Stimulated activated CD8-positive, alpha-beta memory T cell treated with anti-CD3 and anti-CD28 coated beads, Interleukin-7, amount 100 ng/mL, for 24 hours (primary cell): ENCODE data around the gene TAGLN2.
"Not testable (repeated sequence)": the region's sequence is repeated elsewhere in the genome, so short reads cannot be mapped to it uniquely, and the experiment has no call there.

Experiments
- DNase-seq: peaks from one replicate; pipeline ENCODE4 v3.0.0-alpha.2; 2020; ENCODE audit warnings: low read depth

TAGLN2 gene

DNA sequence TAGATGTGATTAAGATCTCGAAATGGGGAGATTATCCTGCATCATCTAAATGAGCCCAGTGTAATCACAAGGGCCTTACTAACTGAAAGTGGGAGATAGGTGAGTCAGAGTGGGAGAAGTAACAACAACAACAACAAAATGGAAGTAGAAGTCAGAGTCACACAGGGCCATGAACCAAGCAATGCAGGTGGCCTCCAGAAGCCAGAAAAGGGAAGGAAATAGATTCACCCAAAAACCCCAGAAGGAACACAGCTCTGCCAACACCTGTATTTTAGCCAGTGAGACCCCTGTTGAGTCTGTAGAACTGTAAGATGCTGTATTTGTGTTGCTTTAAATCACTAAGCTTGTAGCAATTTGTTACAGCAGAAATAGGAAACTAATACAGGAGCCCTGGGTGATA is 4.1 kb downstream of the TAGLN2 start:
- no peak for DNase-seq

DNA sequence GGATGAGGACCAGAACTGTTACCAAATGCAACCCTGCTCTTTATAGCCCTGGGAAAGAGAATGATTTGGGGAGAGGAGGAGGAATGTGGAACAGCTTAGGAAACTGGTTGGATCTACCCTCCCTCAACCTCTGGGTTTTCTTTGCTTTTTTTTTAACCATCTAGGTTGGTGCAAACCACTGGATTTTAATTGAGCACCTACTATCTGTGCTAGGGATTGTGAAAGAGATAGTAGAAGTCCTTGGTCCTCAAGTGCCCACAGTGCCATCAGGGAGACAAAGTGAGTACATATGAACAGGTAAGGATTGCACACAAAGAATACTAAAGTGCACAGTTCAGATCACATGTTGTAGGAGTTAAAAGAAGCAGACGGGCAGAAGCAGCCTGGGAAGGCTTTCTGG is 4.7 kb downstream of the TAGLN2 start:
- DNase-seq = no peak

DNA sequence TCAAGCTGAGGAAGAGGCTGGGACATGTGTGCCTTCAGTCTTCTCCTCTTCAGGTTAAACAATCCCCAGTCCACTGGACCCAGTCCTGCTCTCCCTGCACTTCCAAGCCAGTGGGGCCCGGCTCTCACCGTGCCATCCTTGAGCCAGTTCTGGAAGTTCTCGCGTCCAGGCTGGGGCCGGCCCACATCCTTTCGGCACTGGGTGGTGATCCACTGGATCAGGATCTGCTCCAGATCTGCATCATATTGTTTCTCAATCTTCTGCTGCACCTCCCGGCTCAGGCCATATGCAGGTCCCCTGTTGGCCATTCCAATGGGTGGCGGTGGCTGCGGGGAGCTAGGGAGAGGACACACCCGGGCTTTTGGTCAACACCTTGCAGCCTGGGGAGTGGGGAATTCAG is 5.1 kb downstream of the TAGLN2 start:
- DNase-seq = no peak

DNA sequence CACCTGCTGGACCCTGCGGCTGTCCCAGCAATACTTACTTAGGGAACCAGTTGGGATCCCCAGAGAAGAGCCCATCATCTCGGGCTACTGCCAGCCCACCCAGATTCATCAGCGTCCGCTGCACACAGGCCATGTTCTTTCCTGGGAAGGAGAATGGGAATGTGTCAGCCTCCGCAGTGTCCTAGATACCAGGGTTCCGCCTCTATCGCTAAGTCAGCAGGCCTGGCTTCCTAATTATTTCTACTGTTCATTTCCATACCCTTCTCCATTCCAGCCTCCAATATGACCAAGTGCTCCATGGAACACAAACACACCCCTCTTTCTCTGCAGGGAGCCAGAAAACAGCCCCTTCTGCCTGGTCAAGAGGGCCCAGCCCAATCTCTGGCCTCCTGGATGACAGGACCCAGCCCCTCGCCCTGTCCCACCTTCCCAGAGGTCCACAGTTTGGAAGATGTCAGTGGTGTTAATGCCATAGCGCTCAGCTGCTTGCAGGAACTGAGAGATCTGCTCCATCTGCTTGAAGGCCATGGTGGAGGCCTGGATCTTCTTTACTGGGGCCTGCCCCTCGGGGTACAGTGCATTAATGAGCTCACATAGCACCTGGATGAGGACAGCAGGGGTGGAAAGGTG is 6.0 kb downstream of the TAGLN2 start:
- no peak for DNase-seq

DNA sequence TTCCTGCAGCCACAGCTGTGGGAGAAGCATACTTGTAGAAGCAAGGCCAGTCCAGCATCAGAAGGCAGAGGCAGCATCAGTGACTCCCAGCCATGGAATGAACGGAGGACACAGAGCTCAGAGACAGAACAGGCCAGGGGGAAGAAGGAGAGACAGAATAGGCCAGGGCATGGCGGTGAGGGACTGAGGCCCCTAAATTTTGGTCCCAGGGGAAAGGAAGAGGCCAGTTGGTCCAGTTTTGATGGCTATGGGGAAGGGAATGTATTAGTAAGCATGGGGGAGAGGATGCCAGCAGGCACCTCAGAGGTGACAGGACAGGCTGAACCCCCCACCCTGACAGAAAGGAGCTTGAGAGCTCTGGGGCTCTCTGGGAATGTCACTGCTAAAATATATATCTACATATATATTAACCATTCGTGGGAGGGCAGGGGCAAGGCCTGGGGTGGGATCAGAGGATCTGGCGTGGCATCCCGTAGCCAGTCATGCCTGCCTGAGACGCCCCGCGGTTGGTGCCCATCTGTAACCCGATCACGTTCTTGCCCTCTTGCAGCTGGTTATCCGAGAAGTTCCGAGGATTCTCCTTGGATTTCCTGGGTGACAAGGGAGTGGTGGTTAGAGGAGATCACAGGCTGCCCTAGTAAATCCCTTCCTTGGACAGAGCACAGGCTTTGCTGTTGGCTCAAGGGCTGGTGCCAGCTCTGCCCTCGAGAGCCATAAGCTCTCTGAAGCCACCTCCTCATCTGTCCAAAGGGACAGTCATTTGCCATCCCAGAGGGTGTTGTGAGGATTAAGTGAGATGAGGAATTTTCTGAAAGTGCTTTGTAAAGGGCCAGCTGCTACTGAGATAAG is 6.7 kb downstream of the TAGLN2 start:
- DNase-seq = no peak

DNA sequence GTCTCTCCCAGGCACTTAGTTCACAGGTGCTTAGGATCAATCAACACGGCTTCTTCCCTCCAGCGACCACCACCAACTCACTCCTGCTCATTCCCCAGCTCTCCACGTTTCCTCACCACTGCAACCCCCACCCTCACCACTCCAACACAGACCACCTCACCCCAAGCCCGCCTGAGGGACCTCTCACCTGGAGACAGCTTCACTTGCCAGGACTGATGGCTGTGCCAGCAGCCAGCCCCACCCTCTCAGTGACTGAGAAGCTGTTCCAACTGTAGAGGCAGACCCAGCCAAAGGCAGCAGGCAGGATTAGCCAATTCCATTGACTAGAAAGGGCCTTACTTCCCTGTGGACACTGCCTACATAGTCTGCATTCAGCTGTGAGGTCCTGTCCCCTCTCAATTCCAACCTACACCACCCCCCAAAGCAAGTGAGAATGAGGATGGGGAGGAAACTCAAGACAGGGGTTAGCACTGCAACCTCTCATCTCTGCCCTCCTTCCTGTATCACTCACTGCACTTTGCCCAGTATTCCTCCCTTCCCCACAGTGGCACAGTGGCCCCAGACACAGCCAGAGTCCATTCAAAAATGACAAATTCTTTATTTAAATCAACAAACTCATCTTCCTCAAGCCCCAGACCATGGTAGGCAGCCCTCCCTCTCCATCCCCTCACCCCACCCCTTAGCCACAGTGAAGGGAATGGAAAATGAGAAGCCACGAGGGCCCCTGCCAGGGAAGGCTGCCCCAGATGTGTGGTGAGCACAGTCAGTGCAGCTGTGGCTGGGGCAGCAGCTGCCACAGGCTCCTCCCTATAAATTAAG is 7.6 kb downstream of the TAGLN2 start:
- no peak for DNase-seq

DNA sequence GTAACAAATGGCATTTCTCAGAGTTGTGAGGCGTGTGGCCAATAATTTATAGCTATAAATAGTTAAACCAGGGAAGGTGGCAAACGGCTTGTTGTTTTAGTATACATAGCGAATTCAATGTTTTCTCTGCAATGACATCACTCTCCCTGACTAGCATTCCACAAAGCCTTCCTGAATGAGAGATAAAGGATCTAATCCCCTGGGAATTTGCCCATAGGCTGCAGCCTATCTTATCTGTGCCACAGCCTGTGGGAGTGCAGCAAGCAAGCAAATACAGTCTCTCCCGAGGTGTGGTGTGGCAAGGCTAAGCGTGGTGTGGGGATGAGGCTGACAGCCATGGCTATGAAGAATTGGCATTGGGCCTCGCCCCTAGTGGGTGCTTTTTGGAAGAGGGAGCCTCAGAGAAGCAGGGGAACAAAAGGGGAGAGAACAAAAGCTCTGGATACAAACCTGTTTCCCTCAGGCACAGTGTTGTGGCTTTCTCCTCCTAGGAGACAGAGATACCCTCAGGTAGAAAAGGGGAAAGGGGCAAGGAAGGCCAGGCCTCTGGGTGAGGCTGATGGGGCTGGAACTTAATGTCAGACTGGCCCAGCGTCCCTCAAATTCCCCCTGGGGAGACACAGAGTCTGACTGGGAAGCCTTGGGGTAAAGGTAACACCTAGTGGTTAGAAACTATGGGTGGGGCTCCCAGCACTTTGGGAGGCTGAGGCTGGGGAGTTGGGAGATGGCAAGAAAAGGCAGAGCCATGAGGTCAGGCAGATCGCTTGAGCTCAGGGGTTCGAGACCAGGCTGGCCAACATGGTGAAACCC is 8.9 kb downstream of the TAGLN2 start:
- DNase-seq = no peak

DNA sequence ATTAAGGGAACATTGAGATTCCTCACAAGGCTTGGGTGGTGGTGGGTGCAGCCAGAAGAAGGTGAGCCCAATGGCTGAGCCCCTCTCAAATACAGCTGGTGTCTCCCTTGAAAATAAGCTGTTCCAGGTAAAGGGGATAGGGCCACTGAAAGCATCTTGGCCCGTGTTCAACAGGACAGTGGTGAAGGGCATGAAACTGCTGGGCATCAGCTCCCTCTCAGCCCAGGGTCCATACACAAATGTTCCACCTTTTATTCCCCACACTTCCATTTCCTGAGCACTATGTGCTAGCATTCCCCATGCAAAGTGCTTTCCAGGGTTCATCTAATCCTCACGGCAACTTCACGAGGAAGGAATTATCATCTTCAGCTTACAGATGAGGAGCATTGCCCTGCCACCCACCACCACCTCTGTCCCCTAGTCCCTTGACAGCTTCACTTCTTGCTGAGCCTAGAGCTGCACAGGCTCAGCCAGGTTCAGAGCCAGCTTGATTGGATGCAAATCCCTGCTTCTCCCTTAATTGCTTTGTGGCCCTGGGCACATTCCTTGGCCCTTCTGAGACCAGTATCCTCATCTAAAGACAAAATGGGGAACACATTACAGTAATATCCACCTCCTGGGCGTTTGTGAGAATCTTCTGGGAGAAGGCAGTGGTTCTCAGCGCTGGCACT is 9.6 kb downstream of the TAGLN2 start:
- no peak for DNase-seq

DNA sequence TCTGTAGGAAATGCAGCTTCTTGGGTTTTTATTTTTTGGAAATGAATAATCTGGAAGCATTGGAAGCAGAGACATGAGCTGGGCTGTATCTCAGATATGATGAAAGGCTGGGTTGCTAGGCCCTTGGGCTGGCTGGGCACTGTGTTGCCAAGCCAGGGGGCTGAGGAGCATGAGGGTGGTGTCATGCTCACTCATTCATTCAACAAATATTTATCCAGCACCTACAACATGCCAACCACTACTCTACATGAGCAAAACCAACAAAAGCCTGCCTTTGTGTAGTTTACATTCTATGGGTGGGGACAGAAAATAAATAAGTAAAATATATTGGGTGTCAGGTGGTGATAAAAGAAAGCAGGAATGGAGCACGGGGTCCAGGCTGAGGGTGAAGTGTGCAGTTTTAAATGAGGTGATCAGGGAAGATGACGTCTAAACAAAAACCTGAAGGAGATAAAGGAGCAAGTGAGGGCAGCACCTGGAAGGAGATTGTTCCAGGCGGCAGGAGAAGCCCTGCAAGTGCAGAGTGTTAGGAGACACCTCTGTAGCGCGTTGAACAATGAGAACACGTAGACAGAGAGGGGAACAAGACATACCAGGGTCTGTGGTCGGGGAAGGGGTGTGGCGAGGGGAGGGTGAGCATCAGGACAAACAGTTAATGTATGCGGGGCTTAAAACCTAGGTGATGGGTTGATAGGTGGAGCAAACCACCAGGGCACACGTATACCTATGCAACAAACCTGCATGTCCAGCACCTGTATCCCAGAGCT is 10.9 kb downstream of the TAGLN2 start:
- DNase-seq = no peak

DNA sequence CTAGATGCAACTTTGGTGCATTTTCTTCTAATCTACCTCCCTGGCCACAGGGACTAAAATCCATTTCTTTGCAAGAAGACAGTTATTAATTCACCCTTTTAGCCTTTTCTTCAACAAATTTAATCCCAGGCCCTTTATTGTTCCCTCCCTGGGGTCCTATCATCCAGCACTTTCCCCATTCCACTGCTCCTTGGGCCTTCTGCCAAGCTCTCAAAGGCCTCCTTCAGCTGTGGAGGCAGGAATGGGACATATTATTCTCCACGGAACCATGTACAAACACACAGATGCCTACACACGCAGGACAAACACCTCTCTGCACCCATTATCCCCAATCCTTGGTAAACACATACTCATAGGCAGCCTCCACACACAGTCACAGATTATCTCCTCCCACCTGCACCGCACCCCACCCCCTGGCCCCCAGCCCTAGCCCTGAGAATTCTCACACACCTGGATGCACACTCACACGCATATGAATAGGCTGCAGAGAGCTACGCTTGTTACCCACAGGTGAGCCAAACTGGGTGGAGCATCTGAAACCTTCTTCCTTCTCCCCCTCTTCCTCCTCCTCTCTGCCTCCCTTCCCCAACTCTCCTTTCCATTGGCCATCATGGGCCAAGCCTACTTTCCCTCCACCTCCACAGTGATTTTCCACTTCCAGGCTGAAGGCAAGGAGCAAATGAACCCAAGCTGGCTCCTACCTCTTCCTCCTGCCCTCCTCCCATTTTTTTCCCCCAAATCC is 11.7 kb downstream of the TAGLN2 start:
- DNase-seq = no peak

DNA sequence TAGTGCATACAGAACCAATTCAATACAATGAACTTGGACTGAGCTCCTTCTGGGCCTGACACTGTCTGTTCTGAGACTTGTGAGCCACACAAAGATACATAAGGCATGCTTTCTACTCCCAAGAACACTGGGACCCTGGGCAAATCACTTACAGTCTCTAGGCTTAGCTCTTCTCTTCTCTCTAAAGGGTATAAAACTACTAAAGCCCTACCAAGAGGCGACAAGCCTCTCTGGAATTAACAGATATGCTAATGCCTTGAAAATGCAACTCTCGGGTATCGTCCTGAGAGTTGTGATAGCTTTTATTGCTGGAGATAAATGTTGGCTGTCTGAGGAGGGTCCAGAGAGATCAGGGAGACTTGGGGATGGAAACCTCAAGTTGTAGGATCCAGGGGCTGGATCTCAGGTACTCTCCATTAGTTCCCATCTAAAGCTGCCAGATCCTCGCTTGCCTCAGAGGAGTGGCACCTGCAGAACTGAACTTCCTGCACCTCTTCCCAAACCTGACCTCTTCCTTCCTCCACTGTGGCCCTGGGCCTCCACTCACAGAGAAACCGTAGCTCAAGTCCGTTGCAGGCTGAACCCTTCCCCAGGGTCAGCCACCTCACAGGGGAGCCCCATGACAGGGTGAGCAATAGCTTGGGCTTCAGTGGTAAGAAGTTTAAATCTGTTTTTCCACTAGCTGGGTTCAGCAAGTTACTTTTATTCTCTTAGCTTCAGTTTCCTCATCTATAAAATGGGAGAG is 13.8 kb downstream of the TAGLN2 start:
- DNase-seq = no peak

DNA sequence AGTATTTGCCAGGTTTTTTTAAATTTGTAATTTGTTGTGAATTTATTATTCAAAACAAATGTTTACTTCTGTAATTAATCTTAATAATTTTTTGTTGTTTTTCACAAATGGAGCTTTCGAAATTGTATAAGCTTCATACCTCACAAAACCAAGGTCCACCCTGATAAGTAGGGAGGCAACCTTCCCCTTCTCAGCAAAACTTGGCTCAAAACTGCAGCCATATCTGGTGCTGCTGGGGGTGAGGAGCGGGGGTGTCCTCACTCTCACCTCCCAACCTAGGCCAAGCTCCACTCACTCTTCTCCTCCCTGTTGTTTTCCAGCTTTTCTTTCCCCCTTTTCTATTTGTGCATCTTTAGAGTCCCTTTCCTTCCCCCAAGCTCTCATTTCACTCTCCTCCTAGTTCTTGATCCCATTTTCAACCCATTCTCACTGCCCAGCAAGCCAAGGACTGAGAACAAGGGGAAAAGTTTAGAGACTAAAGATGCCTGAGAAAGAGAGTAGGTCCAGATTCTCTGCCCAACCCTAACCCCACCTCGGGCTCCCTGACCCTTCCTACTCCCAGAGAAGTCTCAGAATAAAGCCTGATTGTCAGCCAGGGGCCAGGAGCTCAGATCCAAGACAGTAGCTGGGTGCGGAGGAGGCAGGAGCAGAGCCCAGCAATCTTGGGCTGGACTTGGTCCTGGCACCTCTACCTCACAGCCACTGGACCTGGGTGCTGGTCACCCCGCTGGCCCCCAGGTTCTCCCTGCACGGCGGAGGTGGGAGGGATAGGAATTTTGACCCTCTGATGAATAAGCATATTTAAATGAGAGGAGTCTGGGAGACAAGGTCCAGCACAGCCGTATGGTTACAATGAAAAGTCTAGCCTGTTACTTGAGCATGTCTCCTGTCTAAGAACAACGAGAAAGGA is 17.0 kb downstream of the TAGLN2 start:
- DNase-seq = no peak

DNA sequence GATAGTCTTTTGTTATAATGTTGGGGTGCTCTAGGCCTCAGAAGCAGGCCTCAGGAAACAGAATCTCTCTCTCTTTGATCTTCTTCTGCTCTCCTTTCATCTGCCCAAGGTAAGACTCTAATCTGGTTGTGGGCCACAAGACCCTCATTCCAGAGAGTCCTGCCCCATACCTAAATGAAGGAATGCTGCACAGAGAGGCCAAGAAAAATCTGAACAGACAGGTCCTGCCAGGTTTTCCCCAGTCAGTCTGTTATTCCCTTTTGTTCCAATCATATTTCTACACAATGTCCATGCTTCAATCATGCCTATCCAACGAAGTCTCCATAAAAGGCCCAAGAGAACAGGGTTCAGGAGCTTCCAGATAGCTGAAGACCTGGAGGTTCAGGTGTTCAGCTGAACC is 18.3 kb downstream of the TAGLN2 start:
- DNase-seq = no peak

DNA sequence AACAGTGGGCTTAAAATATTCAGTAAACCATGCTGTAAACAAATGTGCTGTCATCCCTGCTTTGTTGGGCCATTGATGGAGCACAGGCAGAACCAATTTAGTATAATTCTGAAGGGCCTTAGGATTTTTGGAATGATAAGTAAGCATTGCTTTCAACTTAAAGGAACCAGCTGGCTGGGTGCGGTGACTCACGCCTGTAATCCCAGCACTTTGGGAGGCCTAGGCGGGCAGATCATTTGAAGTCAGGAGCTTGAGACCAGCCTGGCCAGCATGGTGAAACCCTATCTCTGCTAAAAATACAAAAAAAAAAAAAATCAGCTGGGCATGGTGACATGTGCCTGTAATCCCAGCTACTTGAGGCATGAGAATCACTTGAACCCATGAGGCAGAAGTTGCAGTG is 21.3 kb downstream of the TAGLN2 start:
- not testable (repeated sequence) for DNase-seq

DNA sequence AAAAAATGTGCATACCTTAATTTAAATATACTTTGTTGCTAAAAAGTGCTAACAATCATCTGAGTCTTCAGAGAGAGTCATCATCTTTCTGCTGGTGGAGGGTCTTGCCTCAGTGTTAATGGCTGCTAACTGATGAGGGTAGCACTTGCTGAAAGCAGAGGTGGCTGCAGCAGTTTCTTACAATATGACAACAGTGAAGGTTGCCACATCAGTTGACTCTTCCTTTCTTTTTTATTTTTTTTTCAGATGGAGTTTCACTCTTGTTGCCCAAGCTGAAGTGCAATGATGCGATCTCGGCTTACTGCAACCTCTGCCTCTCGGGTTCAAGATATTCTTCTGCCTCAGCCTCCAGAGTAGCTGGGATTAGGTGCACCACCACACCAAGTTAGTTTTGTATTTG is 22.8 kb downstream of the TAGLN2 start:
- DNase-seq = no peak

DNA sequence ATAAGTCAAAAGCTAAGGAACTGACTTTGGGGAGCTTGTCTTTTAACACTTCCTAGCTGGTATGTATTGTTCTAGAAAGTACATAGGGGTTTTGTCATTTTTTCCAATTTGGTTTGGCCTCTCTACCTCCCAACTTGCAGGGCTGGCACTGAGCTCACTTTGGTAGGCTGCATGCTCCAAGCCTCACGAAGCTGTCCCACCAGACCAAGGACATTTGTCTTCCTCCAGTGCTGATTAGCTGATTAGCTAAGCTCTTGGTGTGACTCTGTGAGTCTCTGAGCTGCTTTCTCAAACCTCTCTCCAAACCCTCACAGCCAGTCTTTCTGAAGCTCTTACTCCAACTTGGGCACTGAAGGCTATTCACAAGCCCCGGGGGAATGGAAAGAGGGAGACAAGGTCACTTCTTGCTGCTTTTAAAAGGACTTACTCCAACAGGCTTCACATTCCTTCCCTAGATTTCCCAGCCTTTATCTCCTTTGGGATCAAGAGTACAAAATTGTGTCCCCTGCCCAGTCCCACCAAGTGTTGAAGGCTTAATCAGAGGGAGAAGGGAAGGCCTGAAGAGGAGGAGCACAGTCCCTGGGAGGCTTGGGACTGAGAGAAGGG is 24.4 kb downstream of the TAGLN2 start:
- DNase-seq = no peak

DNA sequence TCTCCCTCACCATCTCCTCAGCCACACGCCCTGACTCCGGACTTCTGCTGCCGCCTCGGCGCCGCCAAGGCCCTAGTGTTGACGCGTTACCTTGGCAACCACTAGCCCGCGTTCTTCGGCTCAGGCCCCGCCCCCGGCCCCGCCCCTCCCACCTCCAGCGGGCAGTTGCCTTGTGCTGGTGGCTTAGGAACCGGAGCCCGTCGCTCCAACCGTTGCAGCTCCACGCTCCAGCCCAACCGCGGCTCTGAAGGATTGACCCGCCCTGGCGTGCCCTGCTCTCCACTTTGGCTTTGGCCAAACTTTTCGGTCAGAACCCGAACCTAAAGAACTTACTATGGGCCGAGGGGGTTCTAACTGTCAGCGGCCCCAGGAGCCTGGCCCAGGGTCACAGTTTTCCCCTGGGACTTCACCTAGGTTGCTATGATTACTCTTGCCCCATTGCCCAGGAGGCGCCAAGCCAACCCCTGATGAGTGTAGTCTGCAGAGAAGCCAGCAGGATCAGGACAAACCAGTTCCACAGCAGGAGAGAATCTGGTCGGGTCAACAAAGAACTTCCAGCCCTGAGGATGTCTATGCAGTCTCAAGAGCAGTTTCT is 25.1 kb downstream of the TAGLN2 start, which contains the start of gene CFAP45:
Gene CFAP45, minus strand, starts transcription at position 80 of the 595 bp plus-strand sequence. Its CDS starts 67 bp downstream, at position 13.
- DNase-seq = no peak
